Measurements from ENCODE around the gene CATSPERB.

DNA sequence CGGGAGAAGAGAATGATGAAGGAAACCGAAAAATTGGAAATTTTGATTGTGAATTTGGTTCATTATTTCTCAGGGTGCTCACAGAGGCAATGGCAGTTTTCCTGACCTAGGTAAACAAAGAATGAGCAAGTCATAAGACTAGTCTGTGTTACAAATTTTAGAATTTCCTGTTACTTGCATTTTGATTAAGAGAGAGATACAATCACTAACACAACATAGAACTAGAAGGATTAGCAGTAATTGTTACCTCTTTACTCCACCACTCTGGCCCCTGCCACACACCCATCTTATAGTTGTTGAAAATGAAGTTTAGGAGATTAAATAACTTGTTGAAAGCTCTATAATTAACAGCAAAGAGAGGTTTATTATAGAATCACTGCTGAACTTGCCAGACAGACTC, 62.0 kb downstream of the CATSPERB start:
- TF ChIP-seq EZH2 (IDR thresholded peaks at IDR 0.05; ENCODE audit: low read depth, low read length, severe bottlenecking) (no peak), POLR2AphosphoS5 (IDR thresholded peaks at IDR 0.05; ENCODE audit: low read depth, low read length) (no peak), JUN (IDR thresholded peaks at IDR 0.05; ENCODE audit: low read depth, low read length) (no peak), PHF8 (conservative IDR thresholded peaks at IDR 0.05; ENCODE audit: low read depth, low read length) (no peak), JUND (IDR thresholded peaks at IDR 0.05; ENCODE audit: low read length) (no peak), CTBP2 (IDR thresholded peaks at IDR 0.05; ENCODE audit: borderline replicate concordance, insufficient read depth, insufficient read length, low read length) (no peak), RBBP5 (IDR thresholded peaks at IDR 0.05; ENCODE audit: borderline replicate concordance, low read depth, low read length) (no peak), CHD1 (IDR thresholded peaks at IDR 0.05; ENCODE audit: low read depth, low read length) (no peak), SIX5 (IDR thresholded peaks at IDR 0.05; ENCODE audit: low read depth, low read length) (no peak), TAF1 (IDR thresholded peaks at IDR 0.05; ENCODE audit: low read depth, low read length) (no peak), RXRA (IDR thresholded peaks at IDR 0.05; ENCODE audit: insufficient read depth, low read depth, low read length) (no peak), CBX8 (IDR thresholded peaks at IDR 0.05; ENCODE audit: borderline replicate concordance, low read depth, low read length) (no peak)
- TF ChIP-seq, protein P1, sequence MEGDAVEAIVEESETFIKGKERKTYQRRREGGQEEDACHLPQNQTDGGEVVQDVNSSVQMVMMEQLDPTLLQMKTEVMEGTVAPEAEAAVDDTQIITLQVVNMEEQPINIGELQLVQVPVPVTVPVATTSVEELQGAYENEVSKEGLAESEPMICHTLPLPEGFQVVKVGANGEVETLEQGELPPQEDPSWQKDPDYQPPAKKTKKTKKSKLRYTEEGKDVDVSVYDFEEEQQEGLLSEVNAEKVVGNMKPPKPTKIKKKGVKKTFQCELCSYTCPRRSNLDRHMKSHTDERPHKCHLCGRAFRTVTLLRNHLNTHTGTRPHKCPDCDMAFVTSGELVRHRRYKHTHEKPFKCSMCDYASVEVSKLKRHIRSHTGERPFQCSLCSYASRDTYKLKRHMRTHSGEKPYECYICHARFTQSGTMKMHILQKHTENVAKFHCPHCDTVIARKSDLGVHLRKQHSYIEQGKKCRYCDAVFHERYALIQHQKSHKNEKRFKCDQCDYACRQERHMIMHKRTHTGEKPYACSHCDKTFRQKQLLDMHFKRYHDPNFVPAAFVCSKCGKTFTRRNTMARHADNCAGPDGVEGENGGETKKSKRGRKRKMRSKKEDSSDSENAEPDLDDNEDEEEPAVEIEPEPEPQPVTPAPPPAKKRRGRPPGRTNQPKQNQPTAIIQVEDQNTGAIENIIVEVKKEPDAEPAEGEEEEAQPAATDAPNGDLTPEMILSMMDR (IDR thresholded peaks at IDR 0.05; ENCODE audit: control extremely low read depth in 1 of 3, insufficient read depth in 1 of 3, low read depth in 1 of 3, low read length in 3 of 3), result no peak

Data from H1 (cell line).